HL-60 (cell line): ENCODE results near the gene PEX5L.

Source experiments
- DNase-seq, 2 experiments: peaks; one replicate each; pipeline ENCODE4 v3.0.0-alpha.2; 2010 to 2020; ENCODE audit warnings: low read depth in 1 of 2, low spot score in 1 of 2
- H3K27ac ChIP-seq: fragments of 250-450 bp; sonication (Bioruptor Pico); replicated peaks from 2 replicates; pipeline ENCODE4 v1.5.1; 2020; ENCODE audit warnings: mild to moderate bottlenecking, moderate library complexity
- H3K27me3 ChIP-seq: fragments of 250-450 bp; sonication (Bioruptor Pico); 2 replicates; pipeline ENCODE4 v1.5.1; 2021; ENCODE audit warnings: mild to moderate bottlenecking, moderate library complexity; ENCODE audit not compliant: insufficient read depth, poor library complexity, severe bottlenecking
- H3K4me3 ChIP-seq: replicated peaks from 2 replicates; pipeline ENCODE4 v1.5.1; 2011; ENCODE audit warnings: mild to moderate bottlenecking, control low read depth, low read length; ENCODE audit not compliant: insufficient read depth
- GABPA ChIP-seq: IDR thresholded peaks from 2 replicates; pipeline ENCODE4 v1.6.1; 2012; ENCODE audit warnings: low read depth
- POLR2AphosphoS5 ChIP-seq: IDR thresholded peaks from 2 replicates; pipeline ENCODE4 v1.6.1; 2012; ENCODE audit warnings: low read depth
- SPI1 ChIP-seq: IDR thresholded peaks from 2 replicates; pipeline ENCODE4 v1.6.1; 2012; ENCODE audit warnings: low read depth, mild to moderate bottlenecking, borderline replicate concordance
- TF ChIP-seq, protein P1 (sequence below): IDR thresholded peaks from 2 replicates; pipeline ENCODE4 v1.6.1; 2012; ENCODE audit warnings: low read depth; ENCODE audit not compliant: insufficient replicate concordance
- TF ChIP-seq, protein P2 (sequence below): IDR thresholded peaks from one replicate; pipeline ENCODE4 v1.5.1; 2011; ENCODE audit warnings: low read length, control low read depth, inconsistent platforms; ENCODE audit not compliant: insufficient read depth

Gene PEX5L

DNA sequence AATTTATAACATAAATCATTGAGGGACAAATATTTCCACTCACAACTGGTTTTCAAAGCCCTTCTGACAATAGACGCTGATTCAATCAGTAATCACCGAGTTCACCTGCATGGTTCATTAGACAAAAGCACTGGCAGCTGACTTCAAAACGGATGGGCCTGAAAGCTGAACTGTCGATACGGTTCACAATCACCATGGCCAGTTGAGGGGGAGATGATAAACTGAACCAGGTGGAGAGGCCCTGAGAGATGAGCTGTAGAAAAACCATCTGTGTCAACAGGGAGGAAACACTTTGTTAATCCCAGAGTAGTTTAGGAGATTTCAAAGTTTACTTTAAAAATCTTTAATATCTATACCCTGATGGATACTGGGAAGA lies 75.0 kb downstream of the PEX5L start:
- TF ChIP-seq SPI1 (no peak), POLR2AphosphoS5 (no peak), GABPA (no peak)
- TF ChIP-seq, protein P1, sequence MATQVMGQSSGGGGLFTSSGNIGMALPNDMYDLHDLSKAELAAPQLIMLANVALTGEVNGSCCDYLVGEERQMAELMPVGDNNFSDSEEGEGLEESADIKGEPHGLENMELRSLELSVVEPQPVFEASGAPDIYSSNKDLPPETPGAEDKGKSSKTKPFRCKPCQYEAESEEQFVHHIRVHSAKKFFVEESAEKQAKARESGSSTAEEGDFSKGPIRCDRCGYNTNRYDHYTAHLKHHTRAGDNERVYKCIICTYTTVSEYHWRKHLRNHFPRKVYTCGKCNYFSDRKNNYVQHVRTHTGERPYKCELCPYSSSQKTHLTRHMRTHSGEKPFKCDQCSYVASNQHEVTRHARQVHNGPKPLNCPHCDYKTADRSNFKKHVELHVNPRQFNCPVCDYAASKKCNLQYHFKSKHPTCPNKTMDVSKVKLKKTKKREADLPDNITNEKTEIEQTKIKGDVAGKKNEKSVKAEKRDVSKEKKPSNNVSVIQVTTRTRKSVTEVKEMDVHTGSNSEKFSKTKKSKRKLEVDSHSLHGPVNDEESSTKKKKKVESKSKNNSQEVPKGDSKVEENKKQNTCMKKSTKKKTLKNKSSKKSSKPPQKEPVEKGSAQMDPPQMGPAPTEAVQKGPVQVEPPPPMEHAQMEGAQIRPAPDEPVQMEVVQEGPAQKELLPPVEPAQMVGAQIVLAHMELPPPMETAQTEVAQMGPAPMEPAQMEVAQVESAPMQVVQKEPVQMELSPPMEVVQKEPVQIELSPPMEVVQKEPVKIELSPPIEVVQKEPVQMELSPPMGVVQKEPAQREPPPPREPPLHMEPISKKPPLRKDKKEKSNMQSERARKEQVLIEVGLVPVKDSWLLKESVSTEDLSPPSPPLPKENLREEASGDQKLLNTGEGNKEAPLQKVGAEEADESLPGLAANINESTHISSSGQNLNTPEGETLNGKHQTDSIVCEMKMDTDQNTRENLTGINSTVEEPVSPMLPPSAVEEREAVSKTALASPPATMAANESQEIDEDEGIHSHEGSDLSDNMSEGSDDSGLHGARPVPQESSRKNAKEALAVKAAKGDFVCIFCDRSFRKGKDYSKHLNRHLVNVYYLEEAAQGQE, result no peak
- TF ChIP-seq, protein P2, sequence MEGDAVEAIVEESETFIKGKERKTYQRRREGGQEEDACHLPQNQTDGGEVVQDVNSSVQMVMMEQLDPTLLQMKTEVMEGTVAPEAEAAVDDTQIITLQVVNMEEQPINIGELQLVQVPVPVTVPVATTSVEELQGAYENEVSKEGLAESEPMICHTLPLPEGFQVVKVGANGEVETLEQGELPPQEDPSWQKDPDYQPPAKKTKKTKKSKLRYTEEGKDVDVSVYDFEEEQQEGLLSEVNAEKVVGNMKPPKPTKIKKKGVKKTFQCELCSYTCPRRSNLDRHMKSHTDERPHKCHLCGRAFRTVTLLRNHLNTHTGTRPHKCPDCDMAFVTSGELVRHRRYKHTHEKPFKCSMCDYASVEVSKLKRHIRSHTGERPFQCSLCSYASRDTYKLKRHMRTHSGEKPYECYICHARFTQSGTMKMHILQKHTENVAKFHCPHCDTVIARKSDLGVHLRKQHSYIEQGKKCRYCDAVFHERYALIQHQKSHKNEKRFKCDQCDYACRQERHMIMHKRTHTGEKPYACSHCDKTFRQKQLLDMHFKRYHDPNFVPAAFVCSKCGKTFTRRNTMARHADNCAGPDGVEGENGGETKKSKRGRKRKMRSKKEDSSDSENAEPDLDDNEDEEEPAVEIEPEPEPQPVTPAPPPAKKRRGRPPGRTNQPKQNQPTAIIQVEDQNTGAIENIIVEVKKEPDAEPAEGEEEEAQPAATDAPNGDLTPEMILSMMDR, result no peak
- H3K27ac ChIP-seq, result no peak overlapping the region
- DNase-seq, result no peak
- H3K27me3 ChIP-seq, result no peaks in the 10 kb centered on the region
- no peak overlapping the region for H3K4me3 ChIP-seq

DNA sequence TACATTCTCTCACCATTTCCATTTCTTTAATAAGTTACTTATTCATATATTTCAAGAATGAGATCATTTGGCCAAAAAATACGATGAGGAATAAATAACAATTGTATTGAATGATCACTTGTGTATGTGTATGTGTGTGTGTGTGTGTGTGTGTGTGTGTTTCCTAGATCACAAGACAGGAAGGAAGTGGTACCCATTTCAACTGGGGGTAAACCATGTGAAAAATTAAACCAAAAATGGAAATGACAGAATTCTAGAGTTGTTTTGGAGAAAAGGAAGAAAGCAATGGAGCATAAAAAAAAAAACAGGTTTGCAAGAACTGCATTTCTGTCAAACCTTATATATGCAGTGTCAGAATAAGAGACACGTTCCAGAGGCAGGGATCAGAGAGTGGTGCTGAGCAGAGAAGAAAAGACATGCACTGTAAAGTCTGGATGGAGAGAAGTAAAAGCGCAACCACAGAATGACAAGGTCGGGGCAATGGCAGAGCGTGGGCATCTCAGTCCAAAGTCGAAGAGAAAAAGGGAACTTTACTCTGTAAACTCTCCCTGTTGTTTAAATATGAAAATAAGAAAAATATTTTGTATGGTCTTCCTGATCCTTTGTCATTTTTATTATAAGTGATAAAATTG lies 75.5 kb downstream of the PEX5L start:
- Histone ChIP-seq H3K27ac (no peak overlapping the region), H3K4me3 (no peak overlapping the region), H3K27me3 (no peaks in the 10 kb centered on the region)
- TF ChIP-seq SPI1, result no peak
- no peak for TF ChIP-seq GABPA
- TF ChIP-seq, protein P2, result no peak
- TF ChIP-seq POLR2AphosphoS5, result no peak
- TF ChIP-seq, protein P1, result no peak
- no peak for DNase-seq

DNA sequence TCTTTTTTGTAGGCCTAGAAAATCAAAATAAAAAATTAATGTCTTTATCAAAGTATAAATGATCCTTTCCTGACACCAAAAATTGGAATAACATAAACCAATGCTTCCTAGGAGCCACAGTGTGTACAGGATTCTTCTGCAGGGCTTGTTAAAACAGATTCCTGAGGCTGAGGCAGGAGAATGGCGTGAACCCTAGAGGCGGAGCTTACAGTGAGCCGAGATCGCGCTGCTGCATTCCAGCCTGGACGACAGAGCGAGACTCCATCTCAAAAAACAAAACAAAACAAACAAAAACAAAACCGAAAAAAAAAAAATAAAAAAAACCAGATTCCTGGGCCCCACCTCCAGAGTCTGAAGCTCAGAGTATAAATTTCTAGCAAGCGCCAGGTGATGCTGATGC lies 78.0 kb downstream of the PEX5L start:
- Histone ChIP-seq H3K27me3 (no peaks in the 10 kb centered on the region), H3K27ac (peak overlapping the region; percentile 54), H3K4me3 (no peak overlapping the region)
- TF ChIP-seq GABPA (no peak), SPI1 (no peak)
- TF ChIP-seq, protein P2, result no peak
- no peak for DNase-seq

DNA sequence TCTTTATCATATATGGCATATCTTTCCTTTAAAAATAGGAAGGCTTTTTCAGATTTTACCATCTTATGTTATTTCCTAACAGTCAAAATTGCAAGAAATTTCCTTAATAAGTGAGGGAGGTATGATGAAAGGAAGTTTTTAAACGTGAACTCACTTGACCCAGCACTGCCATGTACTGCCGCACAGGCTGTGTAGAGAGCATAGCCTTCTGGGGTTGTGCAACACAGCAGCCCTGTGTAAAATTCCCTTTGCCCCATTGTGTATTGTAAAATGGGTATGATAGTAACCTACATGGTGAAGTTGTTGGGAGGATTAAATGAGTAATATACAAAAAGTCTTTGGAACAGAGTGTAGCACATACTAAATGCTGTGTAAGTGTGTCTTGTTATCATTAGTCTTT lies 78.6 kb downstream of the PEX5L start:
- TF ChIP-seq, protein P1, result no peak
- TF ChIP-seq SPI1 (no peak), GABPA (no peak), POLR2AphosphoS5 (no peak)
- TF ChIP-seq, protein P2, result no peak
- Histone ChIP-seq H3K4me3 (no peak overlapping the region), H3K27me3 (no peaks in the 10 kb centered on the region), H3K27ac (peak overlapping the region; percentile 83)
- DNase-seq, result peak; percentile 28 to 80
